Caco-2 (cell line): Measurements from ENCODE around the gene FLOT1. TPM values are rescaled to one million over a fixed set of nuclear protein-coding genes. Genes with fewer than 3 reads are reported as not detected.

Experiments used
- BruUV-seq: library from RNA; stranded (reverse); fragments of 400-500 nt; replicated peaks from 2 replicates; lab custom pipeline; 2021; lab: Mats Ljungman, UMichigan
- CTCF ChIA-PET: fragments of 300-600 bp; sonication (Branson Sonifier 250); formaldehyde crosslinking; loops from one replicate; lab custom pipeline; 2022; ENCODE audit warnings: antibody characterized with exemption; lab: Charles Lee
- POLR2A ChIA-PET: fragments of 300-600 bp; sonication (Branson Sonifier 250); formaldehyde crosslinking; loops from one replicate; lab custom pipeline; 2022; ENCODE audit warnings: antibody characterized with exemption; lab: Charles Lee
- DNase-seq, 2 experiments: peaks; one replicate each; pipeline versions ENCODE4 v3.0.0 to v3.0.0-alpha.2; 2020 to 2022
- H3K27me3 ChIP-seq: replicated peaks from 2 replicates; pipeline ENCODE4 v1.6.0; 2011; ENCODE audit warnings: low read length; ENCODE audit not compliant: control insufficient read depth, insufficient read depth
- H3K36me3 ChIP-seq: 2 replicates; pipeline ENCODE4 v1.5.1; 2011; ENCODE audit warnings: low read length; ENCODE audit not compliant: control insufficient read depth, insufficient read depth
- H3K4me1 ChIP-seq: fragments of 250-450 bp; sonication (Bioruptor Pico); 2 replicates; pipeline ENCODE4 v1.5.1; 2020; ENCODE audit warnings: mild to moderate bottlenecking
- H3K4me3 ChIP-seq: 2 replicates; pipeline ENCODE4 v1.5.1; 2011; ENCODE audit warnings: low read depth, mild to moderate bottlenecking, control low read depth, low read length
- H3K9me3 ChIP-seq: fragments of 250-450 bp; sonication (Bioruptor Pico); 2 replicates; pipeline ENCODE4 v1.5.1; 2020; ENCODE audit warnings: mild to moderate bottlenecking, moderate library complexity
- H3K27ac Mint-ChIP-seq: one replicate; pipeline ENCODE4 v1.8.0; 2022; ENCODE audit warnings: mixed read lengths; ENCODE audit not compliant: unreplicated experiment
- H3K27me3 Mint-ChIP-seq: one replicate; pipeline ENCODE4 v1.8.0; 2022; ENCODE audit warnings: mixed read lengths; ENCODE audit not compliant: insufficient read depth, unreplicated experiment
- H3K36me3 Mint-ChIP-seq: one replicate; pipeline ENCODE4 v1.8.0; 2022; ENCODE audit warnings: mild to moderate bottlenecking, mixed read lengths; ENCODE audit not compliant: insufficient read depth, unreplicated experiment
- H3K4me1 Mint-ChIP-seq: one replicate; pipeline ENCODE4 v1.8.0; 2022; ENCODE audit warnings: low read depth, mixed read lengths; ENCODE audit not compliant: unreplicated experiment
- H3K4me3 Mint-ChIP-seq: one replicate; pipeline ENCODE4 v1.8.0; 2022; ENCODE audit warnings: mild to moderate bottlenecking, moderate library complexity, mixed read lengths; ENCODE audit not compliant: unreplicated experiment
- H3K9me3 Mint-ChIP-seq: one replicate; pipeline ENCODE4 v1.8.0; 2022; ENCODE audit warnings: mixed read lengths; ENCODE audit not compliant: unreplicated experiment
- CTCF ChIP-seq, 2 experiments: fragments of 200-600 bp in 1 of 2; IDR thresholded peaks; 1 replicate in 1 of 2; 2 replicates in 1 of 2; pipeline versions ENCODE4 v1.5.1 to v1.8.0; 2011 to 2022; ENCODE audit warnings: antibody characterized with exemption in 1 of 2, control low read depth in 1 of 2, inconsistent platforms in 1 of 2, low read depth in 1 of 2, low read length in 1 of 2, mild to moderate bottlenecking in 1 of 2, moderate library complexity in 1 of 2; ENCODE audit not compliant: insufficient read depth in 1 of 2, severe bottlenecking in 1 of 2, unreplicated experiment in 1 of 2
- intact Hi-C: fragments of 100-400 bp; cut with micrococcal nuclease; formaldehyde crosslinking; loops from one replicate; pipeline ENCODE4 v1.10.0; 2022; ENCODE audit not compliant: unreplicated experiment
- total RNA-seq: library from RNA; stranded (reverse); gene quantifications from 2 replicates; pipeline ENCODE4 v1.2.3, GENCODE V29; 2022

The FLOT1 gene
- total RNA-seq, 1 experiment from 2014 or later, result 113 TPM

- H3K4me1 Mint-ChIP-seq, result peaks cover 13% of the 10 kb centered on the region
- H3K27me3 Mint-ChIP-seq, result no peaks in the 10 kb centered on the region
- Histone ChIP-seq H3K9me3 (no peaks in the 10 kb centered on the region), H3K36me3 (no peaks in the 10 kb centered on the region), H3K4me1 (0 out of 2 replicates have a peak, but pooled peaks cover 4% of the 10 kb centered on the region), H3K4me3 (no peak overlapping the region), H3K27me3 (no peaks in the 10 kb centered on the region)
- peaks cover 15% of the 10 kb centered on the region for H3K36me3 Mint-ChIP-seq
- CTCF ChIA-PET, result interaction anchor here (1.6 kb wide), 1 partner anchor 48 kb away, joined by 3 read pairs; no protein-coding TSS in a partner anchor
- no peak overlapping the region for H3K27ac Mint-ChIP-seq
- DNase-seq, result no peak
- no peak overlapping the region for H3K4me3 Mint-ChIP-seq
- BruUV-seq, result no TSS peak
- TF ChIP-seq CTCF (IDR thresholded peaks at IDR 0.05; ENCODE audit: insufficient read depth in 1 of 2, low read depth in 1 of 2, low read length in 1 of 2, severe bottlenecking in 1 of 2, unreplicated experiment in 1 of 2), result no peak
- intact Hi-C loops, result no loop called here
- H3K9me3 Mint-ChIP-seq, result no peaks in the 10 kb centered on the region
- POLR2A ChIA-PET, result no interaction called here
These were observed 60.1 kb downstream of the FLOT1 start for GRCh38 chr6:30682143-30683117.

- Histone ChIP-seq H3K27me3 (no peaks in the 10 kb centered on the region), H3K4me1 (0 out of 2 replicates have a peak, but pooled peaks cover 4% of the 10 kb centered on the region), H3K9me3 (no peaks in the 10 kb centered on the region), H3K4me3 (no peak overlapping the region), H3K36me3 (no peaks in the 10 kb centered on the region)
- H3K9me3 Mint-ChIP-seq, result no peaks in the 10 kb centered on the region
- POLR2A ChIA-PET, result no interaction called here
- intact Hi-C loops, result no loop called here
- DNase-seq, result no peak
- H3K36me3 Mint-ChIP-seq, result peaks cover 13% of the 10 kb centered on the region
- BruUV-seq, result no TSS peak
- no peaks in the 10 kb centered on the region for H3K27me3 Mint-ChIP-seq
- H3K4me3 Mint-ChIP-seq, result no peak overlapping the region
- peaks cover 13% of the 10 kb centered on the region for H3K4me1 Mint-ChIP-seq
- no peak for TF ChIP-seq CTCF (IDR thresholded peaks at IDR 0.05; ENCODE audit: insufficient read depth in 1 of 2, low read depth in 1 of 2, low read length in 1 of 2, severe bottlenecking in 1 of 2, unreplicated experiment in 1 of 2)
- CTCF ChIA-PET, result no interaction called here
- no peak overlapping the region for H3K27ac Mint-ChIP-seq
These were observed 60.7 kb downstream of the FLOT1 start for GRCh38 chr6:30681766-30682142.

GRCh38 chr6:30679765-30680535 is 62.5 kb downstream of the FLOT1 start:
- Histone ChIP-seq H3K9me3 (no peaks in the 10 kb centered on the region), H3K4me1 (0 out of 2 replicates have a peak, but pooled peaks cover 4% of the 10 kb centered on the region), H3K27me3 (no peaks in the 10 kb centered on the region), H3K36me3 (no peaks in the 10 kb centered on the region), H3K4me3 (no peak overlapping the region)
- intact Hi-C loops, result loop anchor here (1.0 kb wide), 2 partner anchors 37 to 42 kb away; partner anchors contain the start of gene MDC1
- no peak for TF ChIP-seq CTCF (IDR thresholded peaks at IDR 0.05; ENCODE audit: insufficient read depth in 1 of 2, low read depth in 1 of 2, low read length in 1 of 2, severe bottlenecking in 1 of 2, unreplicated experiment in 1 of 2)
- DNase-seq, result no peak
- Mint-ChIP-seq H3K27ac (no peak overlapping the region), H3K9me3 (no peaks in the 10 kb centered on the region), H3K4me3 (no peak overlapping the region), H3K27me3 (no peaks in the 10 kb centered on the region), H3K36me3 (peaks cover 14% of the 10 kb centered on the region), H3K4me1 (peaks cover 6% of the 10 kb centered on the region)
- CTCF ChIA-PET, result interaction anchor here (0.8 to 2.0 kb wide), 5 partner anchors 8 to 407 kb away, joined by 4 to 28 read pairs (median 17); partner anchors contain the start of gene MDC1
- BruUV-seq, result no TSS peak
- POLR2A ChIA-PET, result interaction anchor here (0.6 to 1.2 kb wide), 2 partner anchors 16 to 37 kb away, joined by 3 read pairs; partner anchors contain the start of gene MDC1
